HepG2 (cell line): ENCODE measurements around the gene NEURL1. TPM values are rescaled to one million over a fixed set of nuclear protein-coding genes. Genes with fewer than 3 reads are reported as not detected.

Source experiments
- ATAC-seq: fragments of 200-7000 bp; cut with Tn5 transposase; 3 replicates; pipeline ENCODE4 v1.9.1; 2020; ENCODE audit warnings: mild to moderate bottlenecking, moderate library complexity
- BruUV-seq: library from RNA; stranded (reverse); fragments of 400-500 nt; replicated peaks from 2 replicates; lab custom pipeline; 2021; lab: Mats Ljungman, UMichigan
- CTCF ChIA-PET: fragments of 300-600 bp; formaldehyde crosslinking; extraction: SDS; loops from one replicate; lab custom pipeline; 2021; ENCODE audit warnings: low total read pairs, inconsistent platforms, low intra/inter-chr PET ratio; lab: Yijun Ruan, JAX
- POLR2A ChIA-PET: fragments of 350-600 bp; sonication (Branson Sonifier 250); formaldehyde crosslinking; loops from one replicate; lab custom pipeline; 2020; ENCODE audit warnings: antibody characterized with exemption, inconsistent platforms; lab: Yijun Ruan, JAX
- DNase-seq: peaks from one replicate; pipeline ENCODE4 v3.0.0-alpha.2; 2015; ENCODE audit warnings: low spot score
- FAIRE-seq: peaks from 3 replicates; lab custom pipeline; 2011; peaks lifted over from hg19 to GRCh38; lab: Jason Lieb, UNC
- H2AFZ ChIP-seq: one replicate; pipeline ENCODE4 v1.6.1; 2011; ENCODE audit warnings: low read length, inconsistent platforms
- H3K27ac ChIP-seq: fragments of 300-600 bp; 3 replicates; pipeline ENCODE4 v1.8.0; 2011; ENCODE audit warnings: mixed run types, mild to moderate bottlenecking, mixed read lengths, low read length, inconsistent platforms; ENCODE audit not compliant: insufficient read depth; ENCODE audit errors: extremely low read length
- H3K27me3 ChIP-seq, 2 experiments: fragments of 200-600 bp in 1 of 2; 2 replicates in 1 of 2; 3 replicates in 1 of 2; pipeline versions ENCODE4 v1.6.0 to v1.8.0; 2011; ENCODE audit warnings: low read length in 2 of 2, mild to moderate bottlenecking in 2 of 2, moderate library complexity in 2 of 2, inconsistent platforms in 1 of 2; ENCODE audit not compliant: insufficient read depth in 2 of 2, control insufficient read depth in 1 of 2
- H3K36me3 ChIP-seq, 2 experiments: fragments of 200-600 bp in 1 of 2; replicated peaks in 1 of 2; 2 replicates in 1 of 2; 3 replicates in 1 of 2; pipeline versions ENCODE4 v1.5.1 to v1.8.0; 2011; ENCODE audit warnings: low read length in 2 of 2, inconsistent platforms in 1 of 2; ENCODE audit not compliant: insufficient read depth in 2 of 2, control insufficient read depth in 1 of 2
- H3K4me1 ChIP-seq: 2 replicates; pipeline ENCODE4 v1.5.1; 2012; ENCODE audit warnings: low read length, inconsistent platforms; ENCODE audit not compliant: insufficient read depth
- H3K4me2 ChIP-seq: 2 replicates; pipeline ENCODE4 v1.6.0; 2011; ENCODE audit warnings: low read depth, low read length, inconsistent platforms
- H3K4me3 ChIP-seq, 3 experiments: fragments of 200-600 bp in 1 of 3; sonication (generic), shearing (Covaris generic) in 1 of 3; replicated peaks in 1 of 3; 2 replicates each; pipeline ENCODE4 v1.5.1; 2011 to 2016; ENCODE audit warnings: low read length in 3 of 3, inconsistent platforms in 2 of 3, low read depth in 2 of 3, mild to moderate bottlenecking in 2 of 3, control low read depth in 1 of 3, mixed read lengths in 1 of 3; ENCODE audit not compliant: insufficient read depth in 1 of 3
- H3K79me2 ChIP-seq: one replicate; pipeline ENCODE4 v1.6.1; 2011; ENCODE audit warnings: low read length, inconsistent platforms; ENCODE audit not compliant: insufficient read depth
- H3K9ac ChIP-seq: 2 replicates; pipeline ENCODE4 v1.6.0; 2011; ENCODE audit warnings: mild to moderate bottlenecking, low read depth, low read length, inconsistent platforms; ENCODE audit not compliant: insufficient read depth
- H3K9me3 ChIP-seq: 2 replicates; pipeline ENCODE4 v1.5.1; 2012; ENCODE audit warnings: mild to moderate bottlenecking, low read length
- H4K20me1 ChIP-seq: 2 replicates; pipeline ENCODE4 v1.6.0; 2011; ENCODE audit warnings: inconsistent platforms, mild to moderate bottlenecking, low read length, moderate library complexity; ENCODE audit not compliant: insufficient read depth
- ATF7 ChIP-seq, 2 experiments: fragments of 450-650 bp in 1 of 2; sonication (generic) in 1 of 2; formaldehyde crosslinking in 1 of 2; IDR thresholded peaks; 2 replicates each; pipeline versions ENCODE4 v1.4.0 to v1.6.1; 2016 to 2020; ENCODE audit warnings: antibody characterized with exemption in 1 of 2, mild to moderate bottlenecking in 1 of 2, missing genetic modification reagents in 1 of 2
- ATRX ChIP-seq: sonication (generic); formaldehyde crosslinking; IDR thresholded peaks from 2 replicates; pipeline ENCODE4 v1.4.0; 2020; ENCODE audit warnings: missing genetic modification reagents, borderline replicate concordance
- DMTF1 ChIP-seq: sonication (generic); formaldehyde crosslinking; IDR thresholded peaks from 2 replicates; pipeline ENCODE4 v1.4.0; 2020; ENCODE audit warnings: mild to moderate bottlenecking, missing genetic modification reagents
- KDM2A ChIP-seq: sonication (generic); formaldehyde crosslinking; IDR thresholded peaks from 2 replicates; pipeline ENCODE4 v1.4.0; 2020; ENCODE audit warnings: low read depth, missing genetic modification reagents, borderline replicate concordance
- SP140L ChIP-seq: sonication (generic); formaldehyde crosslinking; IDR thresholded peaks from 2 replicates; pipeline ENCODE4 v1.4.0; 2020; ENCODE audit warnings: missing genetic modification reagents, borderline replicate concordance
- SP4 ChIP-seq: sonication (generic); formaldehyde crosslinking; IDR thresholded peaks from 2 replicates; pipeline ENCODE4 v1.8.1; 2023; ENCODE audit warnings: mild to moderate bottlenecking, missing genetic modification reagents
- U2AF1 ChIP-seq: fragments of 200-400 bp; formaldehyde crosslinking; optimal IDR thresholded peaks from 2 replicates; pipeline ENCODE3; 2017; ENCODE audit warnings: mild to moderate bottlenecking, low read depth, low read length
- UBTF ChIP-seq: sonication (generic); formaldehyde crosslinking; IDR thresholded peaks from 2 replicates; pipeline ENCODE4 v1.4.0; 2020; ENCODE audit warnings: mild to moderate bottlenecking, missing genetic modification reagents
- ZBTB8A ChIP-seq: sonication (generic); formaldehyde crosslinking; IDR thresholded peaks from 2 replicates; pipeline ENCODE4 v1.4.0; 2020; ENCODE audit warnings: mild to moderate bottlenecking, low read depth, missing genetic modification reagents, borderline replicate concordance
- ZNF580 ChIP-seq: IDR thresholded peaks from 2 replicates; pipeline ENCODE4 v1.6.1; 2016; ENCODE audit warnings: low read depth, borderline replicate concordance
- WGBS: methylation state at CpG from one replicate; pipeline ENCODE4 v1.1.6; 2017; ENCODE audit warnings: low lambda C conversion rate; 5-methylcytosine and 5-hydroxymethylcytosine counted together
- in situ Hi-C: cut with HindIII; loops from 2 replicates; pipeline ENCODE4 v1.10.0; 2017; ENCODE audit warnings: low pct_unique_long_range_greater_than_20kb; ENCODE audit not compliant: extremely low pct_ligation_motif_present
- intact Hi-C: fragments of 100-400 bp; cut with micrococcal nuclease; formaldehyde crosslinking; loops from one replicate; pipeline ENCODE4 v1.10.0; 2022; ENCODE audit not compliant: unreplicated experiment
- polyA plus RNA-seq, 8 experiments: library from polyadenylated mRNA; depleted of rRNA in 3 of 8; stranded (reverse) in 7 of 8; unstranded in 1 of 8; fragments of >200 nt; fragmentation: Illumina TruSeq in 4 of 8; extraction: Trizol in 4 of 8; gene quantifications; 2 replicates each; pipeline versions ENCODE4 v1.2.1 to v1.2.3, GENCODE V29; 2011 to 2016; ENCODE audit warnings: low read depth in 4 of 8, missing spikeins in 1 of 8, mixed read lengths in 1 of 8; ENCODE audit not compliant: insufficient read depth in 1 of 8
- total RNA-seq, 5 experiments: library from RNA; depleted of rRNA; stranded (reverse); fragments of >200 nt; fragmentation: Illumina TruSeq; extraction: Trizol; gene quantifications; 2 replicates each; pipeline ENCODE4 v1.2.3, GENCODE V29; 2016; ENCODE audit warnings: low read depth in 1 of 5

Gene NEURL1
- total and polyA plus RNA-seq, 2 of the 13 experiments (the other 11 are each of a cell fraction or from before 2014, with no cell fraction given): not detected

GRCh38 chr10:103566536-103566935, 73.0 kb downstream of the NEURL1 start:
- BruUV-seq: no TSS peak
- no peak overlapping the region for H3K9ac ChIP-seq
- H2AFZ ChIP-seq: no peak overlapping the region
- 3% methylated on average over 3 of the region's 3 CpGs for WGBS
- FAIRE-seq (no peak), DNase-seq (no peak), ATAC-seq (no peak)
- no peaks in the 10 kb centered on the region for H3K9me3 ChIP-seq
- in situ Hi-C loops (no loop called here), intact Hi-C loops (no loop called here)
- ChIA-PET POLR2A (no interaction called here), CTCF (no interaction called here)
- no peaks in the 10 kb centered on the region for H3K79me2 ChIP-seq
- H3K4me2 ChIP-seq: no peak overlapping the region
- H3K27ac ChIP-seq: no peak overlapping the region
- H3K4me1 ChIP-seq: peaks cover 28% of the 10 kb centered on the region
- H4K20me1 ChIP-seq: no peaks in the 10 kb centered on the region
- H3K36me3 ChIP-seq: no peaks in the 10 kb centered on the region
- H3K27me3 ChIP-seq: peaks cover 8 to 41% of the 10 kb centered on the region in 2 experiments; a peak in 3 of 5 replicates
- TF ChIP-seq KDM2A (CRISPR knock-in tag) (no peak), UBTF (CRISPR knock-in tag) (no peak), U2AF1 (no peak), ATF7 (IDR thresholded peaks at IDR 0.05) (no peak), ATF7 (CRISPR knock-in tag; IDR thresholded peaks at IDR 0.05) (no peak), DMTF1 (CRISPR knock-in tag) (no peak), ZBTB8A (no peak), SP140L (no peak), ATRX (CRISPR knock-in tag) (no peak), SP4 (CRISPR knock-in tag) (no peak), ZNF580 (CRISPR knock-in tag) (no peak)
- TF ChIP-seq, all 625 proteins: peak for 0
- no peak overlapping the region for H3K4me3 ChIP-seq
